GM12891 (cell line): ENCODE data around the gene POMC.

Experiments used
- POLR2AphosphoS5 ChIP-seq: IDR thresholded peaks from 2 replicates; pipeline ENCODE4 v1.6.1; 2011; ENCODE audit warnings: low read depth, low read length, control low read depth
- TAF1 ChIP-seq: IDR thresholded peaks from 2 replicates; pipeline ENCODE4 v1.6.1; 2011; ENCODE audit warnings: low read depth, low read length, control low read depth

GRCh38 chr2:25149646-25150045 lies 18.7 kb downstream of the POMC start:
- TF ChIP-seq POLR2AphosphoS5, result no peak
- TF ChIP-seq TAF1, result no peak
